Activated T-helper 1 cell treated with Interleukin-2 at 50 U/mL for 16 hours (primary cell): ENCODE data around the gene MBLAC2.

ENCODE experiments used
- DNase-seq: peaks from one replicate; pipeline ENCODE4 v3.0.0-alpha.2; 2020; ENCODE audit warnings: low read depth

Gene MBLAC2

GRCh38 chr5:90474235-90475107 is at the start of gene MBLAC2, which contains the start of gene POLR3G:
Gene MBLAC2, minus strand, starts transcription at chr5:90474771. Its CDS starts 479 bp downstream, at chr5:90474292.
Gene POLR3G, plus strand, starts transcription at chr5:90474864. Its CDS starts 10,704 bp downstream, at chr5:90485568.
- DNase-seq, result peak; percentile 86

GRCh38 chr5:90519081-90519480 is 44.5 kb upstream of the MBLAC2 start:
- DNase-seq, result no peak

DNA sequence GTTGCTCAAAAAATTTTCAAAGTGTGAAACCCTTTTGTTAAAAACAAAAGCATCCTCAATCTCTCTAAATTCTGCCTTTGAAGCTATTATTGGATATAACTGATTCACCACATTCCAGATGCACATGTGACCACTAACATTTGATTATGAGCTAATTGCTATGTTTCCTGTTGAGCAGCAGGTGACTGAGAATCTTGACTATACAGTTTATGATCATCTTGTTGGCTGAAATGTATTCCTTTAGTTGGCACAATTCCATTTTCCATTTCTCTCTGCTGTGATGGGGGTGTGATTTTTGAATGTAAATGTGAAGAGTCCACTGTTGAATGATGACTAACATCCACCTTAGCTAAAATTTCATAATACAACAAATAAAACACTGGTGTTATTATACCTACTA is 44.1 kb upstream of the MBLAC2 start:
- no peak for DNase-seq

- DNase-seq, result no peak
Observed at GRCh38 chr5:90514520-90514919, 39.9 kb upstream of the MBLAC2 start.

GRCh38 chr5:90510438-90510837 is 35.9 kb upstream of the MBLAC2 start:
- no peak for DNase-seq

DNA sequence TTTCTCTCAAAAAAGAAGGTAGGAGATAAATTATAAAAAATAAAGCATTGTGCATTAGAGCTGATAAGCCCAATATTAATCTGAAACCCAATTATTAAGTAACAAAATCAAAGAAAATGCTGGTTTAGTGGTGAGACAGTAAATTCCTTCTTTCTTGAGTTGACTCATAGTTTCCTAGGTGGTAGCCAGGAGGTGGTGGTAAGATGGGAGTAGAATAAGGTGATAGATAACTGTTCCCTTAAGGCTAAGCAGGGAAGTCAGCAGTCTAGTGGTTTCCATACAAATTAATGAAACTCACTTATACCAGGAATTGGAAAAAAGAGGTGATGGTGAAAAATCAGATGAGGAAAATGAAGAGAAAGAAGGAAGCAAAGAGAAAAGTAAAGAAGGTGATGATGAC is 31.6 kb upstream of the MBLAC2 start:
- DNase-seq, result no peak

DNA sequence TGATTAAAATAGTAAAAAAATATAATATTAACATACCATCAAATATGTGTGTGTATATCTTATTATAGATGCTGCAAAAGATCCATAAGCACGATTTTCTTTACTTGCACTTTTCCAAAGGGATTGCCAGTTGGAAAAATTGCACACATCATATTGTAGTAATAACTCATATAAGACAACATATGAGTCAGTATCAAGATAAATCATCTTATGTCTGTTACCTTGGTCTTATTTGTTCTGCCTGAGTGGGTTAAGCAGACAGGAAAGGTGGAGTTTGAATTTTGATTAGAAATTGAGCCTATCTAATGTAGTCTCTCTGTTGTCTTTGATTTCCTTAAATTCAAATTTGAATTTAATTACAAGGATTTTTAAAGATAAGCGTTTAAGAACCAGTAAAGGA is 30.2 kb upstream of the MBLAC2 start:
- DNase-seq, result no peak

GRCh38 chr5:90503596-90503995 is 29.0 kb upstream of the MBLAC2 start:
- DNase-seq, result no peak

GRCh38 chr5:90495146-90495545 is 20.6 kb upstream of the MBLAC2 start:
- DNase-seq, result no peak

DNA sequence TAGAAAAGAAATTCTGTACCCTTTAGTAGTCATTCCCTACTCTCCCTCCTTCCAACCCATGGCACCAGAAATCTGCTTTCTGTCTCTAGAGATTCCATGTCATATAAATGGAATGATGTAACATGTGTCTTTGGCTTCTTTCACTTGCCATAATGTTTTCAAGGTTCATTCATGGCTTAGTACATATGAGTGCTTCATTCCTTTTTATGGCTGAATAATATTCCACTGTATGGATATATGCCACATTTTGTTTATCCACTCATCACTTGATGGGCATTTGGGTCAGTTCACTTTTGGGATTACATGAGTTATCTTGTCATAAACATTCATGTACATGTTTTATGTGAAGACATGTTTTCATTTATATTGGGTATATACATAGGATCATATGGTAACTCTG is 19.5 kb upstream of the MBLAC2 start:
- DNase-seq, result no peak

DNA sequence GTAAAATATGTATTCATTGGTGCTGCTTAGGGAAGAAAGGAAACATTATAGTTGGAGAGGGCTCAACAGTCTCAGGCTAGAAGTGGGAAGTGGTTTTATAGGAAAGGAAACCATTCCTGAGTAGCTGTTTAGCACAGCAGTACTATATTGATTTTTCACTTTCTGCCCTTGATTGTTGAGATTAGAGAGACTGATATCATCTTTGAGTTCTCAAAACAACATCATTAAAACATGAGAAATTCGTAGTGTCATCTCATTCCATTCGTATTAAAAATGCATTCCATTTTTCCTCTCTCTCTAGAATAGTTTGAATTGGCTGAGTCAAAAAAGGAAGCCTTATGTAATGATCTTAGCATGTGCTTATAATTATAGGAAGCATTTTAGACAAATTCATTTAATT is 14.2 kb upstream of the MBLAC2 start:
- no peak for DNase-seq

GRCh38 chr5:90484540-90484939 is 10.0 kb upstream of the MBLAC2 start:
- DNase-seq, result no peak

GRCh38 chr5:90483206-90483605 is 8.6 kb upstream of the MBLAC2 start:
- no peak for DNase-seq

GRCh38 chr5:90480699-90481098 is 6.1 kb upstream of the MBLAC2 start:
- no peak for DNase-seq

GRCh38 chr5:90479611-90480385 is 5.2 kb upstream of the MBLAC2 start:
- no peak for DNase-seq

DNA sequence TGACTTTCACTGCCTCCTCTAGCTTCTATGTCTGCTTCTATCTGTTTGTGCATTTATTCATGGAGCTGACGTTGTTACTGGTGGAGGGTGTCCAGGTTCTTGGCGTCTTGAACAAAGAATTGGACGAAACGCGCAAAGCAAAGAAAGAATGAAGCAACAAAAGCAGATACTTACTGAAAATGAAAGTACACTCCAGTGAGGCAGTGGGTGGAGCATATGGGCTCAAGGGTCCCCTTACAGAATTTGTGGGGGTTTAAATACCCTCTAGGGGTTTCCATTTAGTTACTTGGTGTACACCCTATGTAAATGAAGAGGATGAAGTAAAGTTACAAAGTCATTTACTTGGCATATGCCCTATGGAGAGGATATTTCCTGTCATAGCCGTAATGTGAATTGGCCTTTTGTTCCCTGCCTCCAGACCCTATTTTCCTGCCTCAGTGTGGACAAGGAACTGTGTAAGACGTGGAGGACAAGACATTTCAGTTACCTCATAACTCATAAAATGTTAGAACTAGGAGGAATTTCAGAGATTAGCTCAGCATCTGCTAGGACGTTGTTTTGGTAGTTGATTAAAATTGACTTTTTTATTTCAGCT is 3.1 kb upstream of the MBLAC2 start:
- no peak for DNase-seq

DNA sequence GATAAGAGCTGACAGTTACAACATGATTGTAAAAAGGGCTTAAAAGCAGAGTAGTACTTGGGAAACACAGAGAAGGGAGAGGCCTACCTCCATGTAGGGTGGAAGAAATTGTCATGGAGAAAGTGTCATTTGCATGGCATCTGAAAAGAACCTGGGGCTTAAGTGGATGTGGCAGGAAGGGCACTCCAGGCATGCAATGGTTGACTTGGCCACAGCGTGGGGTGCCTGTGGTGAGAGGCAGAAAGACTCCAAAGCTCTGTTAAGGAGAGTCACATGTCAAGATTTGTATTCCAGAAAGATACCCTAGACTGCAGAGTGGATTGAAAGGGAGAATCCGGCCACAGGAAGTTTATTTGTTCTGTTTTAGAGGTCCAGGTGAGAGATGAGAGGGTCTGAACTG is 2.5 kb upstream of the MBLAC2 start:
- DNase-seq, result no peak

DNA sequence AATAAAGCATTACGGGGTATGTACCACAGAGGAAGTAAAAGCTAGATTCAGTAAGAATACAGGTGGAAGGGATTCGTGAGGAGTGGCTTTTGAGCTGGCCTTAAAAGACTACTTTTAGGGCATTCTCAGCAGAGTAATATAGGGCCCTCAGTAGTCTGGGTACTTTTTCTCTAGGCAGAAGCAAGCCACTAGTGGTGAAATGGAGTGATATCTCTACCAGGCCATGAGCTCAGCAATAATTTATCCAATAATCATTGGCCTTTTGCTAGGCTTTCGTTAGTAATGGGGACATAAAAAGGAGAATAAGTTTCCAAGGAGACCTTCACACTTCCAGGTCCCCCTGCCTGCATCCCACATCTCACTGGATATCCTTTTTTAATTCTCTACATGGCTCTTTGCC is 1.8 kb upstream of the MBLAC2 start:
- DNase-seq, result no peak

- no peak for DNase-seq
Observed at GRCh38 chr5:90475436-90475980, 937 bp upstream of the MBLAC2 start.

DNA sequence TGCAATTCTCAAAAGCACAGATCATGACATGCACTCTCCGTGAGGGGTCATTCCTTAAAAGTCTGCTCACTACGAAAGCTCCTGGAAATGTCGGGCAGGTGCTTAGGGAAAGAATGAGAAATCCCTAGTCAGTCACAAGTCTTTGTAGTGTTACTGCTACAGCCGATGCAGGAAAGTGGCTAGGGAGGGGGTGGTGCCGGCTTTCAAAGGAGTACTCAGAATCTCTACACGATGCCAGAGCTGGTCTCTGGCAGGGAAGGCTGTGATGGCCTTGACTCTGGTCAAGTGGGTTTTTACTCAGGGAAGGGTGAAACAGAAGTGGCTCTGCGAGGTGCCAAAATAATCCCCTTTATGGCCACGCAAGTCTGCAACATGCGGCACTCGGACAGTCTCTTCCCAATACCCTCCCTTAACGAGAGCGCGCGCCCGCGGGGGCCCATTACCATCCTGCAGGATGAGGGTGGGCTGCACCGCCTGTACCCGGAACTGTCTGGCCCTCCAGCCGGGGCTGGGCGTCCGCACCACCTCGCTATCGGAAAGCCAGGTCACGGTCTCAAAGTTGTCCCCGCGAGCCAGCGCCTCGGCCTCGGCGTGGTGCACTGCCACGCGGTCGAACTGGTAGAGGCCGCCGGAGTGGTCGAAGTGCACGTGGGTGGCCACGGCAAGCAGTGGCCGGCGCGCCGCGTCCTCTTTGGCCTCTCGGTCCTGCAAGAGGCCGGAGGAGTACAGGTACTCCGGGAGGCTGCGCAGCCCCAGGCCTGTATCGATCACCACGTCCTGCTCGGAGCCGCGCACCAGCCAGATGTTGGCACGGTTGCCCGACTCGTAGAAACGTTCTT is 956 bp downstream of the MBLAC2 start:
- no peak for DNase-seq

DNA sequence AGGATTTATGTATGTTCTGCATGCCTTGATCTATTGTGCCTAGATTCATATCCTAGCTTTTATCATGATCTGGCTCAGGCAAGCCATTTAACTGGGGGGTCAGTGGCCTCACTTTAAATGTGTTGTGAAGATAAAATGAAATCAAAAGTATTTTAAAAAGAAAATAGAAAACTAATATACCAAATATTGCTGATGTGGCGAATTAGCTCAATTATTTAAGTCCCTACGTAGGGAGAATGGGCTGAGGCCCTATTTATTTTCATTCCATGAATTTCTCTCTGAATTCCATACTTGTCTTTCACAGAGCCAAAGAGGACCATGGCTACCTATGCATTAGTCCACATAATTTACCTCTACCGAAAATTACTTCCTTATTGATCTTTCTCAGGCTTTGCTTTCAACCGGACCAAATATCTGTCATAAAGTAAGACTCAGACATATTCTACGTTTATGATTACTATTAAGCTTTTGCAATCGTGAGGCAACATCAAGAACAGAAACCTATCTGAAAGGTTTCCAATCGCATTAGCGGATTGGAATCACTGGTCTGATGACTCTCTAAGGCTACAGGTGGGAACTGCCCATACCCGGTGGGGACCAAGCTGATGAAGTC is 1.7 kb downstream of the MBLAC2 start:
- DNase-seq, result no peak
